DLD1 (cell line): ENCODE results near the gene CNTNAP3B.
"Not testable (repeated sequence)": the region's sequence is repeated elsewhere in the genome, so short reads cannot be mapped to it uniquely, and the experiment has no call there.

Source experiments
- in situ Hi-C: cut with HindIII; loops from 2 replicates; pipeline ENCODE4 v1.10.0; 2017; ENCODE audit warnings: low sequenced_read_pairs

The CNTNAP3B gene

GRCh38 chr9:41977965-41978600 is 151.1 kb downstream of the CNTNAP3B start:
- in situ Hi-C loops: not testable (repeated sequence)

- in situ Hi-C loops: not testable (repeated sequence)
Measured at GRCh38 chr9:41974906-41975305, 154.3 kb downstream of the CNTNAP3B start.

- in situ Hi-C loops: not testable (repeated sequence)
Measured at GRCh38 chr9:41953007-41953406, 176.2 kb downstream of the CNTNAP3B start.

GRCh38 chr9:41941738-41942137 is 187.5 kb downstream of the CNTNAP3B start:
- in situ Hi-C loops: not testable (repeated sequence)

- in situ Hi-C loops: not testable (repeated sequence)
Measured at GRCh38 chr9:41938143-41938542, 191.1 kb downstream of the CNTNAP3B start.

GRCh38 chr9:41935727-41936126 is 193.5 kb downstream of the CNTNAP3B start:
- in situ Hi-C loops: not testable (repeated sequence)

- in situ Hi-C loops: not testable (repeated sequence)
Measured at GRCh38 chr9:41929172-41929571, 200.1 kb downstream of the CNTNAP3B start.

GRCh38 chr9:41917374-41917773 is 211.9 kb downstream of the CNTNAP3B start:
- in situ Hi-C loops: not testable (repeated sequence)

GRCh38 chr9:41905488-41905887 is 223.7 kb downstream of the CNTNAP3B start:
- in situ Hi-C loops: not testable (repeated sequence)

GRCh38 chr9:41902762-41903161 is 226.5 kb downstream of the CNTNAP3B start:
- in situ Hi-C loops: not testable (repeated sequence)

GRCh38 chr9:41898720-41899343 is 230.4 kb downstream of the CNTNAP3B start:
- in situ Hi-C loops: not testable (repeated sequence)

- in situ Hi-C loops: not testable (repeated sequence)
Measured at GRCh38 chr9:41874557-41874956, 254.7 kb downstream of the CNTNAP3B start.

GRCh38 chr9:41855422-41855821 is 273.8 kb downstream of the CNTNAP3B start:
- in situ Hi-C loops: not testable (repeated sequence)

GRCh38 chr9:41851848-41852740 is 277.1 kb downstream of the CNTNAP3B start:
- in situ Hi-C loops: not testable (repeated sequence)

- in situ Hi-C loops: not testable (repeated sequence)
Measured at GRCh38 chr9:41847829-41848228, 281.4 kb downstream of the CNTNAP3B start.
